G401 (cell line): Measurements from ENCODE around the gene FPR1. TPM values are rescaled to one million over a fixed set of nuclear protein-coding genes. Genes with fewer than 3 reads are reported as not detected.
A peak's percentile ranks its signal among the peaks of the same experiment; 100 is the strongest.

Experiments used
- DNase-seq: peaks from one replicate; pipeline ENCODE4 v3.0.0-alpha.2; 2015; ENCODE audit warnings: low spot score
- in situ Hi-C: cut with HindIII; loops from 2 replicates; pipeline ENCODE4 v1.10.0; 2016; ENCODE audit warnings: low sequenced_read_pairs, mixed read lengths
- total RNA-seq: library from RNA; depleted of rRNA; stranded (reverse); fragments of >200 nt; shearing (Covaris generic); gene quantifications from 2 replicates; pipeline ENCODE4 v1.2.3, GENCODE V29; 2014; rRNA removed

The FPR1 gene, protein sequence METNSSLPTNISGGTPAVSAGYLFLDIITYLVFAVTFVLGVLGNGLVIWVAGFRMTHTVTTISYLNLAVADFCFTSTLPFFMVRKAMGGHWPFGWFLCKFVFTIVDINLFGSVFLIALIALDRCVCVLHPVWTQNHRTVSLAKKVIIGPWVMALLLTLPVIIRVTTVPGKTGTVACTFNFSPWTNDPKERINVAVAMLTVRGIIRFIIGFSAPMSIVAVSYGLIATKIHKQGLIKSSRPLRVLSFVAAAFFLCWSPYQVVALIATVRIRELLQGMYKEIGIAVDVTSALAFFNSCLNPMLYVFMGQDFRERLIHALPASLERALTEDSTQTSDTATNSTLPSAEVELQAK
- not detected in 2 replicates for total RNA-seq

DNA sequence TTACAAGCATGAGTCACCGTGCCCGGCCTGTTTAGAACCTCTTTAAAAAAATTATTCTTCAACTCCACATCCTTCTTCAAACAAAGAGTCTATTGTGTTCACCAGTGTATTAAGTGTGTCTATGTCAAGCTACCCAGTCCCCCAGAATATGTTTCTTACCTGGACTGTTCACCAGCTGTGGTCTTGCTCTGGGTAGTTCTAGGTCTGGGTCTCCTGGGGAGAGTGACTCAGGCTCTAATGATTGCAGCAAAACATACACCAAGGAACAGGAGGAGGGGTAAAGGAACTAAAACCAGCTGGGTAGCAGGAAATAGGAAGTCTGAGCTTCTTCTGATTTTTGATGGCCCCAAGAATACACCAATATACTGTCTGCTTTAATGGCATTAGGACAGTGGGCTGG is at the start of gene FPR1:
Gene FPR1, minus strand, starts transcription at position 224 of the 400 bp plus-strand sequence. CDS start 4,884 bp downstream, outside the sequence.
- DNase-seq: no peak
- in situ Hi-C loops: no loop called here

DNA sequence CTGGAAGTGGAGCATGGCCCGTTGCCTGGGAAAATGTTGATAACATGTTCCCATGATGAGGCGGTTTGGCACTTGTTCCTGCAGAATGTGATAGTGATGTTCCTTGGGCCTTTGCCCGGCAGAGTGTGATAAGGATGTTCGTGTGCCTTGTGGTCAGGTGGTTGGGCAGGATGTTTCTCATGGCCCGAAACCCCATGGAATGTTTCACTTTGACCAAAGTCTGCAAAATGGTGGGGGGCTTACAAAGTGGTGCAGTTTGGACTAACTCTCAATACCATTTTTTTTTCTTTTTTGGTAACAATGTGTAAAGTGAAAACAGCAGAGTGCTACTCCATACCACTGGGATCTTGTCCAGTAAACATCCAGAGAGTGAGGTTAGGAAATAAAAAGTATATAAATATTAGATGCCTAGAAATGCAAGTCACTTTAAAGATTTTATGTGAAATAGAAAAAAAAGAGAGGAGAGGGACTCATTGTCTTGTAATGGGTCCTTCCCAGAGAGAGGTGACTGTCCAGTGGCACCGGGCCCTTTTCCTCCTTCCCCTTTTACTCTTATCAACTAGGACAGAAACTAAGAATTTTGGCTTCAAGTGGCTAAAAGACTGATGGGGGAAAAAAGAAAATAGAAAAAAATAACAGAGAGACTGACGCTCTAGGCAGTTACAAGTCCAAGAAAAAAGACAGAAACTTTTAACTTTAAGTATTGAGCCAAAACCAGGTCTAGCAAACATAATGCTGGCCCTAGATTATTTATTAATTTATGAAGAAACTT is 49.0 kb upstream of the FPR1 start:
- DNase-seq: no peak
- in situ Hi-C loops: no loop called here

DNA sequence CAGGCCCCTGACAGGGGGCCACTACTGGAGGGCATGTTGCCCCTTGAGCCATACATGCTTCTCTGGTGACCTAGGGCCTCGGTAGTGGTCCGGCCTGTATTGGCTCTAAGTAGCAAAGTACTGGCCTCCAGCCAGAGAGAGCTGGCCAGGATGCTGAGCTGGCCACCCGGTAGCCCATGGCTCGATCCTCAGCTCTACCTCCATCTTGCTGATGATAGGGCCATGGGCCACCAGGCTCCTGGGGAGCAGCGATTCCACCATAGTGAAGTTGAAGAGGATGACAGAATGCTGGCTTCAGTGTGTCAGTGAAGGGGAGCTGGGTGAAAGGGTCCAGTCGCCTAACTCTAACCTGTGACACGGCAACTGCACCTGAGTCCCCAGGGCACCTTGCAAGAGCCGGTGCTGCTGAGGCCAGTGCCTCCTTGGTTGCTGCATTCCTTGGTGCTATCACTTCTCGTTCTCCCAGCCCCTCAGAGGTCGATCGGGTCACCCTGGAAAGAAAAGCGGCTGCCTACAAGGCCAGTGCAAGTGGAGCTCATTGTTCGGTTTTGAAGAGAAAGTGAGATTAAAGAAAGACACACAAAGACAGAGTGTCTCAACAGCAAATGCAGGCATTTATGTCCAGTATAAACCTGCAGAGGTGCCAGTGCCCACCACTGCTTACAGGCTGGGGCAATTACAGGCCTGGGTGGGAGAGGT is 48.2 kb upstream of the FPR1 start:
- in situ Hi-C loops: no loop called here
- no peak for DNase-seq

DNA sequence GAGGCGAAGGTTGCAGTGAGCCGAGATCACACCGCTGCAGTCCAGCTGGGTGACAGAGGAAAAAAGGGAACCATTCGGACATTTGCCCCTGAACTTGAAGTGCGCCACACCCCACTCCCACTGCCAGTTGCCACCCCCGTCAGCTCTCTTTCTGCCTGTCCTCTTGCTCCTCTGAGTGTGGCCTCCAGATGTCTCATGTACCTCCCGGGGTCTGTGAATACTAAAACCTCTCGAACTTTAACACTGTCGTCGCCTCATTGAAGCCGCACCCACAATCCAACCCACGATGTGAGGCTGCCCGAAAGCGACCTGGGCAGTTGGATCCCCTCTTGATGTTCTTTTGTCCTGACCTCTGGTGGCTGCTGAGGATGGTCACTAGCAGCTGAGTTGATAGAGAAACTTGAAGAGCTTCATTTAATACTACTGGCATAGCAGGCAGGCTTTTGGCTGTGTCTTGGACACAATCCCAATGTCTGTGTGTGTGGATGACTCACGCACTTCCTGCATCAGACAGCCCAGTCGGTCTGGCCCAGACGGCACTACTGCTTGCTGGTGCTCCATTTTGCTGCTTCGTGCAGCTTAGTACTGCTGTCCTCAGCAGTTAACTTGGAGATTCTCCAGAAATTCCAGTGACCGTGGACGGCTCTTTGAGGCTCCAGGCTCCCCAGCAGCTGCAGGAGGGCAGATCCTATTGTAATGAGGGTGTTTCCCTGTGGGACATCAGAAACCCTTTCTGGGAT is 47.5 kb upstream of the FPR1 start:
- DNase-seq: peak; percentile 7
- in situ Hi-C loops: no loop called here

DNA sequence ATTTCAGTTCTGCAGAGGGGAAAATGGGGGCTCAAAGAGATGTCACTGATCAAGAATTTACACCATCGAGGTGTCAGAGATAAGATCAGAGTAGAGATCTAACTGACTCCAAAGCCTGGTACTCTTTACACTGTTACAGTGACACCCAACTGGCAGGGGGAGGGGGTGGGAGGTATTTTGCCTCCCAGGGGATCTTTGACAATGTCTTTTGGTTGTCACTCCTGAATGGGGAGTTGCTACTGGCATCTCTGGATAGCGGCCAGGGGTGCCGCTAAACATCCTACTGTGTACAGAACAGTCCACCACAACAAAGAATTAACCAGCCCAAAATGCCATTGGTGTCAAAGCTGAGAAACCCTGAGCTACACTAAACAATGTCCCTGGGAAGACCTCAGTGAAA is 46.4 kb upstream of the FPR1 start:
- in situ Hi-C loops: no loop called here
- no peak for DNase-seq

DNA sequence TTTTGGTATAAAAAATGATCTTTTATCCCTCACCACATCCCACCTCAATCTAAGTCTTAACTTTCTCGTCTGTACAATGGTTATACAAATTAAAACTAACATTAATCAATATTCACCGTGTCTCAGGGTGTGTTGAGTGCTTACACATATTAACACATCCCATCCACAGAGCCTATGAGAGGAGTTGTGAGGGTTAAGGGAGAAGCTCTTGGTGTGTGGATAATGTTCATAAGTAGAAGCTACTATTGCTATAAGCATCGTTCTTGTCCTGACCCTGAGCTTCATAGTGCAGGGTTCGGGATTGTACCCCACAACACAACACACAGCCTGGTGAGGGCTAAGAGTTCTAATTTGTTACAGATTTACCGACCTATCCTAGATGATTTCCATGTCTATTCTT is 45.8 kb upstream of the FPR1 start:
- DNase-seq: no peak
- in situ Hi-C loops: no loop called here

DNA sequence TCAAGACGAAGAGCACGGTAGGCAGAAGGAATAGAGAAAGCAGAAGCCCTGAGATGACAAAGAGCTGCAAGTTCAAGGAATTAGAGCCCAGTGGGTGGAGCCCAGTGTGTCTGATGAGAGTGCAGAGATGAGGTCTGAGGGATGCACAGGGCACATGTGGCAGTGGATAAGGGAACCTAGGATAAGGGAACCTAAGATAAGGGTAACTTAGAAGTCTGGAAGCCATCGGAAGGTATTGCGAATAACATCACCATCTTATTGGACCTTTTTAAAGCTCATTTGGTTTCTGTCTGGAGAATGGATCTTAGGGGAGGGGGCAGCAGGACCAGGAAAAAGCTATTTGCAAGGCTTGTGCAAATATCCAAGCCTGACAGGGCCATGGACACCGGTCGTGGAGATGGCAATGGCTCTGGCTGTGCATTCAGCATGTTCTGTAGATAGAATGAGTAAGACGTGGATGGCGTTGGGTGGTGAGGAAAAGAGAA is 44.6 kb upstream of the FPR1 start:
- DNase-seq: no peak
- in situ Hi-C loops: no loop called here

DNA sequence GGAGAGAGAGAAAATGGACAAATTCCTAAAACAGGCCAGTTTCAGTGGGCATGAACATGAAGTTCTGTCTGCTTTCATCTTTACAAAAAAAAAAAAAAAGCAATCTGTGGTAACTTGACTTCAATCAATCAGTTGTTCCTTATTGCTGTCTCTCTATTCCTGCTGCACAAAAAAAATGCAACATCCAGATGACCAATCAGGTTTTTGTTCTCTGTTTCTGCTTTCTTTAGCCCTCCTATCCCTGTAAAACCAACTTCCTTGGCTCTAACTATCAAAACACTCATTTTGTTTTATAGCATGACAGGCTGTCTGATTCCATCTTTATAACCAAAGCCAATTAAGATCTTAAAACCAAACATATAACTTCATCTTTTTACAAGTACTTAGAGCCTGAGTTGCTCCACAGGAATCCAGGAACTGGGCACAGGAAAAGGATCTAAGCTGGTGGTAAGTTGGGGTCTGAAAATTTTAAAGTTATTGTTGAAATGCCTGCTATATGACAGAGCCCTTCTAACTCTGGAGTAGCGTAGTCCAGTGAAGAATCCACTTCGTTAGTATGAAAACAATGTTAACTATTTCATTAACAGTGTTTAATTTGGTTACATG is 43.3 kb upstream of the FPR1 start, which contains the start of gene FPR3:
Gene FPR3, plus strand, starts transcription at position 273 of the 606 bp plus-strand sequence. CDS start 28,592 bp downstream, outside the sequence.
- in situ Hi-C loops: no loop called here
- no peak for DNase-seq

DNA sequence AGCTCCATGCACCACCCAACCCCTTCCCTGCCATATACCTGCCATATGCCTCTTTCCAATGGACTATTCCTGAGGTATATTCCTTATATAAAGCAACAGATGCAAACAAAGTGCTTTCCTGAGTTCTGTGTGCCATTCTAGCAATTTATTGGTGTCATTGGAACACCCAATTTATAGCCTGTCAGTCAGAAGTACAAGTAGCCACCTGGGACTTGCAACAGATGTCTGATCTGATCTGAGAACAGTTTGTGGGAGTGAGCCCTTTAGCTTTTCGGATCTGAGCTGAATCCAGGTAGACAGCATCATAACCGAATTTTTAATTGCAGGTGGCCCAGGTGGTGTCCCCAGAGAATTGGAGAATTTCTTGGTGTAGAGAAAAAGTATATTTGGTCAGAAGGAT is 42.3 kb upstream of the FPR1 start:
- no peak for DNase-seq
- in situ Hi-C loops: no loop called here

DNA sequence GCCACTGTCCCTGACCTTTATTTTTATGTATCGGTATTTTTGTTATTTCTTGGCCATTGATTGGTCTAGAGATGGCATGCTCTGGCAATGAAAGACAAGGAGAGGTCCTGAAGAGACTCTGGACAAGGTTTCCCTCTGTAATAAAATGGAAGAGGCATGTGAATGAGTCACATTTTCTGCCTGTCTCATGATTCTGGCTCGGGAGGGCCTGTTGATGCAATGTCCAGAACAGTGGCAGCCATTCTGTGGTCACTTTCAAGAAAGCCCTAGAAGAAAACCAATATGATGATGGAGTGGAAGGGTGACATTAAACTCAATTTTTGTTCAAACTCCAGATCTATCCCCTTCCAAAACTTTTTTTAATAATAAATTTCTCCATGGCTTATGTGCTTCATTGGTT is 41.3 kb upstream of the FPR1 start:
- no peak for DNase-seq
- in situ Hi-C loops: no loop called here

DNA sequence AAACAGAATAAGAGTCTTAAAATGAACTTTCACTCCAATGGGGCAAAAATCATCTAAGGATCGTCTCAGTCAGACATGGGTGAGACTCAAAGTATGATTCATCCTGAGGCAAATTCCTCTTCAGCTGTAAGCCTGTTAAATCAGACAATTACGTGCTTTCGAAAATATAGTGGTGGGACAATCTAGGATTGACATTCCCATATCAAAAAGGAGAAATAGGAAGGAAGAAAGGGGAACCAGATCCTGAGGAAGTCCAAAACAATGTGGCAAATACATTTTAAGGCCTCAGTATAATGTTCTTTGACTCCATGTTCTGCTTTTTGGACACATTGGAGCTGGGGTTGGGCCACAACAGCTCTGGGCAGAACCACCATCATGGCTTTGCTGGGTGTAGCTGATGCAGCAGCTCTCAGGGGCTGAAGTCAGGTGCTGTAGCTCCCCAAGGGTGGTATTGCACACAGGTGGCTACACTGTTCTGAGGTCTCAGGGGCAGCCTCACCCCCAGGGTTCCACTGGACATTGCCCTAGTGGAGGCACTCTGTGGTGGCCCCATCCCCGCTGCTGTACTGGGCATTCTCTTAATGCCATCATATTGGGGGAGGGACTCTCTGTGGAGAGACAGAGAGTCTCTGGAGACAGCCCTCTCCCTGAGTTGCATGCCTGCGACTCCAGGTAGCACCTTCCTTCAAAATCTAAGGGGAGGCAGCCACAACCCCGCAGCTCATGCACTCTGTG is 37.5 kb upstream of the FPR1 start:
- in situ Hi-C loops: no loop called here
- no peak for DNase-seq

DNA sequence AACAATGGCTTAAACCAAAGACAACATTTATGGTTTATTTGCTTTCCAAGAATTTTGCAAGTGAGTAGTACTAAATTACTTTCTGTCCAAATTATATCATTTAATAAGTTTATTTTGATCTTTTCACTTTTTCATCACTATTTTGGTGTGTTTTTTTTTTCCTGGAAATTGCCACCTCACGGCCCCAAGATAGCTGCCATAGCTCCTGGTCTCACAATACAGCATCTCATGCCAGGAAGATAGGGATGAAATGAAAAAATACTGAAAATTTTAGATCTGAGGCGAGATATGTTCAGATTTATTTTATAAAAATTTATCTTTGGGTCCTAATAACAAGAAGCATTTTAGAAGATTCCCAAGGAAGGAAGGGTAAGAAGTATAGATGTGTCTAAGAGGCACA is 36.4 kb upstream of the FPR1 start:
- no peak for DNase-seq
- in situ Hi-C loops: no loop called here

DNA sequence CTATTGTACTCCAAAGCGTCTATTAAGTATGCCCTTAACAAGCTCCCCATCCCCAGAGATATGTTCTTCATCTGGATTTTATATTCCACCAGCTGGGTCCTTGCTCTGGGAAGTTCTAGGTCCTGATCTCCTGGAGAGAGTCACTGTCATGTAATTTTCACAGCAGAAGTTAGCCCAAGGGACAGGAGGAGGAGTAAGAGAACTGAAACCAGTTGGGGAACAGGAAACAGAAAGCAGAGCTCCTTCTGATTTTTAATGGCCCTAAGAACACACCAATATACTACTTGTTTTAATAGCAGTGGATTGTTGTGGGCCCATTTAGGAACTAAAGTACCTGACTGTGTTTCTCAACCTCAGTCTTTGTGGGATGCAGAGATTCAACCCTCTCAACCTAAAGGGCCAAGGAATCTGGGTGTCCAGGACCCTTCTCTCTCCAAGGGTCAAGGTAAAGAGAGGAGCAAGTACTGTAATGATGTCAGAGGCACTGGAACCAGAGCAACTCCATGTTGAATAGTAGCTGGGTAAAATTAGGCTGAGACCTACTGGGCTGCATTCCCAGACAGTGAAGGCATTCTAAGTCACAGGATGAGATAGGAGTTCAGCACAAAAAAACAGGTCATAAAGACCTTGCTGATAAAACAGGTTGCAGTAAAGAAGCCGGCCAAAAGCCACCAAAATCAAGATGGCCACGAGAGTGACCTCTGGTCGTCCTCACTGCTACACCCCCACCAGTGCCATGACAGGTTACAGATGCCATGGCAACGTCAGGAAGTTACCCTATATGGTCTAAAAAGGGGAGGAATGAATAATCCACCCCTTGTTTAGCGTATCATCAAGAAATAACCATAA is 35.2 kb upstream of the FPR1 start:
- no peak for DNase-seq
- in situ Hi-C loops: no loop called here

DNA sequence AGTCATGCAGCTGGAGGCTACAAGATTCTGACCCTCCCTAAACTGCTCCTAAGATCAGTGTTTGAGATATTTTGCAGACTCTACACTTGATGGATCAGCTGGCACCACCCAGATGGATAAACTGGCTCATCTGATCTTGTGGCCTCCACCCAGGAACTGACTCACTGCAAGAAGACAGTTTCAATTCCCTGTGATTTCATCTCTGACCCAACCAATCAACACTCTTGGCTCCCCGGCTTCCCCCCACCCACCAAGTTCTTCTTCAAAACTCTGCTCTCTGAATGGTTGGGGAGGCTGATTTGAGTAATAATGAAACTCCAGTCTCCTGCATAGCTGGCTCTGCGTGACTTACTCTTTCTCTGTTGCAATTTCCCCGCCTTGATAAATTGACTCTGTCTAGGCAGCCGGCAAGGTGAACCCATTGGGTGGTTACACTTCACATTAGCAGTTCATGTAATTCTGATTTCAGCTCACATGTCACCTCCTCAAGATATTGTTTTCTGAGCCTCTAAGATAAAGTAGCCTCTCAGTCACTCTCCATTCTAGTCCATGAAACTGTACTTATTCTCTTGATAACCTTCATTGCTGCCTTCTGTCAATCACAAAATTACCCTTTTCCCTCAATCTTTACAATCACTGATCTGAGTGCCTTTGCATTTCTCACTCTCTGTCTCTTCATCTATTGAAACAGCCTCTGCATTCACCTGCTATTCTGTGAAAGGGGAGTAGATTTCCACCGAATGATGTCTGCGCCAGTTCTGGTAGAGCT is 33.4 kb upstream of the FPR1 start:
- in situ Hi-C loops: no loop called here

DNA sequence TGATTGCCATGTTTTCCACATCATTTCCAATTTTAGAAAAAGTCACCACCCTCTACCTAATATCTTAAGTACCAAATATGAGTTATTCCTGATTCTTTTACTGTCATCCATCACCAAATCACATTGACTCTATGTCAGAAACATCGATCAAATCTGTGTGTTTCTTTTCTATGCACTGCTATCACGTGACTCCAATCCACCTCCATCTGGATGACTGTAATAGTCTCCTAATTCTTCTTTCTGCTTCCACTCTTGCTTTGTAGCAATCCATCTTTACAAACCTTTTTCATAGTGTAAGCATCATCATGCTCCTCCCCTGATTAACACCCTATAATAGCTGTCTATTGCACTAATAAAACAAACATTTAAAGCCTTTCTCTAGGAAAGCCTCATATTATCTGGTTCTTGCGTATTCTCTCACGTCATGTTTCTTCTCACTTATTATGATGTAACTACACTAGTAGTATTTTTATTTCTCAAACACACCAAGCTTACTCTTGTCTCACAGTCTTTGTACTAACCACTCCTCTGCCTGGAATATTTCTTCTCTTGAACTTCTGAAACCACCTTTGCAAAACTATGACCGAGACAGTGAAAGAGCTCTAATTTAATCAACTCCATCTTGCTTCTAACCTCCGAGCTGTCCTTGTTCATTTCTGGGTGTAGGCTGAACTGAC is 32.6 kb upstream of the FPR1 start:
- in situ Hi-C loops: no loop called here
- DNase-seq: no peak

More for the DNA sequence above, 33.4 kb upstream of the FPR1 start:
- no peak for DNase-seq

DNA sequence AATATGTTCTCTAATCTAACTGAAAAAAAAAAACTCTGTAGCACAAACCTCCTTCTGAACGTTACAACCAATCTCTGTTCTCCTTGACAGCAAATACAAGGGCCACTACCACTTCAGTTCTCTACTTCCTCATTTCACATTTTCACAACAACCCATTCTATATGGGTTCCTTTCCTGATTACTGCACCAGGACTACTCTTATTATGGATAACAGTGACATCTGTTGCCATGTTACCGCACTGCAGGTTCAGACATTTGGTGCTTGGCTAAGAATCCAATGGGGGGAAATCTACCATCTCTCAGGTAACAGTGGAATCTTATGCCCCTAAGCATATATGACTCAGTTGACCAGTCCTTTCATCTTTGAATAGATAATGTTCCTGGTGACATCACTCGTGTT is 31.7 kb upstream of the FPR1 start:
- peak; percentile 2 for DNase-seq
- in situ Hi-C loops: no loop called here
